ENCODE measurements around the gene CSTA.

Gene CSTA

GRCh38 chr3:122324871-122325323 is at the start of gene CSTA:
Gene CSTA, plus strand, starts transcription at chr3:122325248. Its CDS starts 45 bp downstream, at chr3:122325293.
- DNase-seq: peak; percentile 86 to 90

DNA sequence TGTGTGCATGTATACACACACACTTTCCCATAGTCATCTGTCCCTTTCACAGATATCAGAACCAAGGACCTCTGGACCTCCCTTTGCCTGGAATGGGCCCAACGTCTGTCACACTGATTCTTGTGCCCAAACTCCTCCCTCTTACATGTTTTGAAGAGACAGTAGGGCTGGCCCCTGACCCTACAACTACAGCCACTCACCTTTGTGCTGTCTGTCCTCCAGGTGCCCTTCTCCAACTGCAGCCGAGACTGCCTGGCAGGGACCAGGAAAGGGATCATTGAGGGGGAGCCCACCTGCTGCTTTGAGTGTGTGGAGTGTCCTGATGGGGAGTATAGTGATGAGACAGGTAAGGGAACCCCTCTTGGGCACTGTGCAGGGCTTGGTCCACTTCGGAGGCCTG is 43.2 kb upstream of the CSTA start:
- no peak for DNase-seq

DNA sequence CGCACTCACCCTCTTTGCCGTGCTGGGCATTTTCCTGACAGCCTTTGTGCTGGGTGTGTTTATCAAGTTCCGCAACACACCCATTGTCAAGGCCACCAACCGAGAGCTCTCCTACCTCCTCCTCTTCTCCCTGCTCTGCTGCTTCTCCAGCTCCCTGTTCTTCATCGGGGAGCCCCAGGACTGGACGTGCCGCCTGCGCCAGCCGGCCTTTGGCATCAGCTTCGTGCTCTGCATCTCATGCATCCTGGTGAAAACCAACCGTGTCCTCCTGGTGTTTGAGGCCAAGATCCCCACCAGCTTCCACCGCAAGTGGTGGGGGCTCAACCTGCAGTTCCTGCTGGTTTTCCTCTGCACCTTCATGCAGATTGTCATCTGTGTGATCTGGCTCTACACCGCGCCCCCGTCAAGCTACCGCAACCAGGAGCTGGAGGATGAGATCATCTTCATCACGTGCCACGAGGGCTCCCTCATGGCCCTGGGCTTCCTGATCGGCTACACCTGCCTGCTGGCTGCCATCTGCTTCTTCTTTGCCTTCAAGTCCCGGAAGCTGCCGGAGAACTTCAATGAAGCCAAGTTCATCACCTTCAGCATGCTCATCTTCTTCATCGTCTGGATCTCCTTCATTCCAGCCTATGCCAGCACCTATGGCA is 41.1 kb upstream of the CSTA start:
- DNase-seq: no peak

- DNase-seq: no peak
These were observed 40.6 kb upstream of the CSTA start for GRCh38 chr3:122284486-122284885.

GRCh38 chr3:122294359-122294758 is 30.7 kb upstream of the CSTA start:
- DNase-seq: no peak

- peak; percentile 77 to 80 for DNase-seq
These were observed 29.6 kb upstream of the CSTA start for GRCh38 chr3:122295266-122296062.

DNA sequence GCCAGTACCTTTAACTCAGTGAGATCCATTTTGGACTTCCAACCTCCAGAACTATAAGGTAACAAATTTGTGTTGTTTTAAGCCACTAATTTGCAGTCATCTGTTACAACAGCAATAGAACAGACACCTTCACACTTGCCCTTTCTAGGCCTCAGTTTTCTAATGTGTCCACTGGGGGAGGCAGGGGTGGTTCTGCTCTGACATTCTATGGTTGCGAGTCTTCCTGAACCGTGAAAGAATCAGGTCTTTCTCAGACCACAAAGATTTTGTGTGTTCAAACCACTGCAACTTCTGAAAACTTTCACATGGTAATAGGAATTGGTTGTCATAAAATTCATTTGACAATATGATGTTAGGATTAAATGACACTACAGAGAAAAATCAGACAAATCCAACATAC is 26.8 kb upstream of the CSTA start:
- no peak for DNase-seq

- no peak for DNase-seq
These were observed 25.8 kb upstream of the CSTA start for GRCh38 chr3:122299215-122299614.

- DNase-seq: peak; percentile 62 to 78
These were observed 25.1 kb upstream of the CSTA start for GRCh38 chr3:122299872-122300460.

- DNase-seq: no peak
These were observed 24.0 kb upstream of the CSTA start for GRCh38 chr3:122301063-122301462.

- DNase-seq: peak; percentile 77 to 81
These were observed 19.0 kb upstream of the CSTA start for GRCh38 chr3:122305818-122306621.

GRCh38 chr3:122306622-122306953 is 18.5 kb upstream of the CSTA start:
- no peak for DNase-seq

DNA sequence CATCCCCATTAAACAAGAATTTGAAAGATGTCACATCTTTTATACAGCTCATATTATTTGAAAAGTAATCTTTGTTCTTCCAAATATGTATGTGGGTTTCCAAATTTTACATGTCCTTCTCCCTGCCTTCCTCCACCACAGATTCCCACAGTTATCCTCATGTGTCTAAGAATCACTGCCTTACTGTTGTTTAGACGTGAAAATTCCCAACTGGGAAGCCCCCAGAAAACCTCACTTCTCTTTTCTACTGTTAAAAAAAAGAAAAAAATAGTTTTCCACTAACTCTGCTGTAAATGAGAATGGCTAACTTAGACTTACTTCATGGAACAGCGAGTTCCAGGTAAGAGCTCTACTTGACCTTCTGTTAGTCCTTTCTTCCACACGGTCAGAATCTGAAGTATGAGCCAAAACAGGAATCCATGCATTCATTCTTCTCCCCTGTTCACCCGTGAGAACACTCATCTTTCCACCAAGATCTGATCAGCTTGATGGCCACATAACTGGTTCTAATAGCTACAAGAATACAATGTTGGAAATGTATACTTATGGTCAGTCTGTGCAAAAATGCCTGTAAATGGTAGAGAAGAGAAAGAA is 17.9 kb upstream of the CSTA start:
- no peak for DNase-seq

GRCh38 chr3:122307976-122308375 is 17.1 kb upstream of the CSTA start:
- DNase-seq: peak; percentile 78 to 83

GRCh38 chr3:122310361-122310760 is 14.7 kb upstream of the CSTA start:
- DNase-seq: no peak

DNA sequence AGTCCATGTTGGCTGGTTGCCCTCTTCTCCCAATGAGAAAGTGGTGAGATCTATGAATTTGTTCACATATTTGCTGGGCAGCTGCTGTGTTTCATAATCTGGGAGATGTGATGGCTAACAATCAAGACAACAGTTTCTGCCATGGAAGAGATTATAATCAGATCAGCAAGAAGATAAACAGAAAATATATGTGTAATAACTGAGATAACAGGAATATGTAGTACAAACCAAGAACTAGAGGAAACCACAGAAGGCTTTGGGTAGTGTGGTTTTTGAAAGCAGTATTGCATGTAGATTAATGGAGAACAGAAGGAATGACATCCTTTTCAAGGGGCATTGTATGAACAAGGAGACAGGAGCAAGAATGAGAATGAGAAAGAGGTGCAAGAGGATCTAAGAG is 12.2 kb upstream of the CSTA start:
- DNase-seq: peak; percentile 60 to 70

GRCh38 chr3:122313281-122313680 is 11.8 kb upstream of the CSTA start:
- DNase-seq: peak; percentile 70 to 72

- no peak for DNase-seq
These were observed 10.7 kb upstream of the CSTA start for GRCh38 chr3:122314228-122314876.

DNA sequence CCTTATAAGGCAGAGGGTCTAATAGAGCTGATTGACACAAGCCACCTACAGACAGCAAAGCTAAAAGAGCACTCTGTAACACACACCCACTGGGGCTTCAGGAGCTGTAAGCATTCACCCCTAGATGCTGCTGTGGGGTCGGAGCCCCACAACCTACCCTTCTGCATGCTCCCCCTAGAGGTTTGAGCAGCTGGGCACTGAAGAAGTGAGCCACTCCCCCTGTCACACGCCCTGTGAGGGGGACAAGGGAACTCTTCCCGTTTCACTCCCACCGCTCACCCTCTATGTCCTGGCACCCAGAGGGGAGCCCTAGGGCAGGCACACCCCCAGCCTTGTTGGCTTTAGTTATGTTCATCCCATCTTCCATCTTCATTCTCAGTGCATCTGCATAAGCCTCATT is 9.4 kb upstream of the CSTA start:
- no peak for DNase-seq

DNA sequence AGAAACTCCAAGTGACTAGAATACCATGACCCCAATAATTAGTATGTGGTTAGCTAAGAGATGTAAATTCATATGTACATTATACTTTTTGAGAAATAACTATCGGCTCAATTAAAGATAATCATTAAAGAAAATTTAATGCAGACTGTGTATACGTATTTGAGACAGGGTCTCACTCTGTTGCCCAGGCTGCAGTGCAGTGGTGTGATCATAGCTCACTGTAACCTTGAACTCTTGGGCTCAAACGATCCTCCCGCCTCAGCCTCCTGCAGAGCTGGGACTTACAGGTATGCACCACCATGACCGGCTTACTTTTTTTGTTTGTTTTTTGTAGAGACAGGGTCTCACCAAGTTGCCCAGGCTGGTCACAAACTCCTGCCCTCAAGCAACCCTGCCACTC is 8.7 kb upstream of the CSTA start:
- no peak for DNase-seq

DNA sequence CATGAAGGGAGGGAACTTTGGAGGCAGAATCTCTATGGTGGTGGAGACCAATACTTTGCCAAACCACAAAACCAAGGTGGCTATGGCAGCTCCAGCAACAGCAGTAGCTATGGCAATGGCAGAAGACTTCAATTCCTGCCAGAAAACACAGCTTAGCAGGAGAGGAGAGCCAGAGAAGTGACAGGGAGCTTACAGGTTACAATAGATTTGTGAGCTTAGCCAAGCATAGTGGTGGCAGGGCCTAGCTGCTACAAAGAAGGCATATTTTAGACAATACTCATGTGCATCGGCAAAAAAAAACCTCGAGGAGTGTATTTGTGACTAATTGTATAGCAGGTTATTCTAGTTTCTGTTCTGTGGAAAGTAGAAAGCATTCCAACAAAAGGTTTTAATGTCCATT is 6.4 kb upstream of the CSTA start:
- DNase-seq: no peak

Data from AML-193 (cell line).